HG03571 (cell line): ENCODE measurements around the gene ASTL.
"Not testable (repeated sequence)": the region's sequence is repeated elsewhere in the genome, so short reads cannot be mapped to it uniquely, and the experiment has no call there.

Source experiments
- ATAC-seq: cut with Tn5 transposase; IDR thresholded peaks from one replicate; pipeline ENCODE4 v1.9.1; 2021; ENCODE audit not compliant: unreplicated experiment

The ASTL gene

GRCh38 chr2:96099861-96100798, 38.2 kb downstream of the ASTL start:
- ATAC-seq: no peak

- no peak for ATAC-seq
Measured at GRCh38 chr2:96098900-96099590, 39.3 kb downstream of the ASTL start.

- no peak for ATAC-seq
Measured at GRCh38 chr2:96097951-96098823, 40.1 kb downstream of the ASTL start.

GRCh38 chr2:96097441-96097840, 40.9 kb downstream of the ASTL start:
- ATAC-seq: no peak

- ATAC-seq: no peak
Measured at GRCh38 chr2:96095116-96095636, 43.1 kb downstream of the ASTL start.

- no peak for ATAC-seq
Measured at GRCh38 chr2:96093528-96093927, 44.8 kb downstream of the ASTL start.

GRCh38 chr2:96092951-96093350, 45.4 kb downstream of the ASTL start:
- ATAC-seq: no peak

- no peak for ATAC-seq
Measured at GRCh38 chr2:96092573-96092877, 45.8 kb downstream of the ASTL start.

GRCh38 chr2:96091711-96092572, 46.4 kb downstream of the ASTL start:
- no peak for ATAC-seq

- ATAC-seq: no peak
Measured at GRCh38 chr2:96091141-96091710, 47.1 kb downstream of the ASTL start.

GRCh38 chr2:96090196-96090926, 47.9 kb downstream of the ASTL start:
- no peak for ATAC-seq

- ATAC-seq: no peak
Measured at GRCh38 chr2:96089356-96090195, 48.7 kb downstream of the ASTL start.

- no peak for ATAC-seq
Measured at GRCh38 chr2:96088340-96089335, 49.7 kb downstream of the ASTL start.

- no peak for ATAC-seq
Measured at GRCh38 chr2:96087130-96087529, 51.2 kb downstream of the ASTL start.

GRCh38 chr2:96085541-96086355, 52.6 kb downstream of the ASTL start:
- ATAC-seq: no peak

- ATAC-seq: not testable (repeated sequence)
Measured at GRCh38 chr2:96084858-96085518, 53.3 kb downstream of the ASTL start.
